Measurements from ENCODE around the gene GJC1. TPM values are rescaled to one million over a fixed set of nuclear protein-coding genes. Genes with fewer than 3 reads are reported as not detected.

Gene GJC1
- polyA plus RNA-seq, 2 of the 4 experiments (the other 2 are of a cell fraction): 21.2 to 22.1 TPM

DNA sequence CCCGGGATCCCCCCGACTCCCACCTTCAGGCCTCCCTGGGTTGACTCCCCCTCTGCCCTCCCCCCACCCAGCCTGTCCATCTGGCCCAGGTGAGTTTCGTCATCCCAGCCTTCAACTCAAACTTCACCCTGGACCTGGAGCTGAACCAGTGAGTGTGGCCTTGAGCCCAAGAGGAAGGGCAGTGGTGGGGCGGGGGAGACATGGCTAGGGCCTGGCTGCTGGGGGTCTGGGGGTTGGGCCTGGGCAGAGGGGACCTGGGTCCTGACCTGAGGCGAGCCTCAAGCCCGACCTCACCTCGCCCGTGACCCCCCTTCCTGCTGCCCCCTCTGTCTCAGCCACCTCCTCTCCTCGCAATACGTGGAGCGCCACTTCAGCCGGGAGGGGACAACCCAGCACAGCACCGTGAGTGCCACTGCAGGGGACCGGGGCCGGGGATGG lies 60.4 kb downstream of the GJC1 start:
- Histone ChIP-seq H3K4me1 (peaks cover 5% of the 10 kb centered on the region; the same call in 2 of the 3 replicates), H3K27ac (no peak overlapping the region), H3K4me3 (no peak overlapping the region), H3K4me2 (no peak overlapping the region), H3K9me3 (no peaks in the 10 kb centered on the region)
- ATAC-seq: no peak
- POLR2A ChIA-PET: no interaction called here
- TF ChIP-seq HES2 (IDR thresholded peaks at IDR 0.05) (no peak), HEYL (CRISPR knock-in tag; IDR thresholded peaks at IDR 0.05) (no peak), POLR2AphosphoS2 (conservative IDR thresholded peaks at IDR 0.05; ENCODE audit: low read length) (no peak), ZC3H11A (IDR thresholded peaks at IDR 0.05) (no peak), TP53 (CRISPR knock-in tag; IDR thresholded peaks at IDR 0.05) (no peak), CEBPB (IDR thresholded peaks at IDR 0.05) (no peak), TFCP2L1 (CRISPR knock-in tag; IDR thresholded peaks at IDR 0.05) (no peak), EP300 (IDR thresholded peaks at IDR 0.05) (no peak), CHD4 (IDR thresholded peaks at IDR 0.05; ENCODE audit: borderline replicate concordance) (no peak)
- TF ChIP-seq, protein P1, sequence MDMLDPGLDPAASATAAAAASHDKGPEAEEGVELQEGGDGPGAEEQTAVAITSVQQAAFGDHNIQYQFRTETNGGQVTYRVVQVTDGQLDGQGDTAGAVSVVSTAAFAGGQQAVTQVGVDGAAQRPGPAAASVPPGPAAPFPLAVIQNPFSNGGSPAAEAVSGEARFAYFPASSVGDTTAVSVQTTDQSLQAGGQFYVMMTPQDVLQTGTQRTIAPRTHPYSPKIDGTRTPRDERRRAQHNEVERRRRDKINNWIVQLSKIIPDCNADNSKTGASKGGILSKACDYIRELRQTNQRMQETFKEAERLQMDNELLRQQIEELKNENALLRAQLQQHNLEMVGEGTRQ (IDR thresholded peaks at IDR 0.05): no peak
- CTCF ChIA-PET: interaction anchor here (0.6 to 30.3 kb wide), 4 partner anchors 9 to 253 kb away, joined by 3 to 1787 read pairs (median 24); partner anchors contain the start of gene HIGD1B
- no peak for DNase-seq (ENCODE audit: low read depth in 1 of 2, low spot score in 1 of 2)
- FAIRE-seq: no peak
- 73% methylated on average over 13 of the region's 15 CpGs for WGBS (ENCODE audit: missing lambda C conversion rate)

- POLR2A ChIA-PET: no interaction called here
- no peak for TF ChIP-seq BHLHE40 (IDR thresholded peaks at IDR 0.05; ENCODE audit: low read depth, low read length)
- no peak for TF ChIP-seq JUN (IDR thresholded peaks at IDR 0.05)
- TF ChIP-seq ESRRA (IDR thresholded peaks at IDR 0.05; ENCODE audit: borderline replicate concordance, low read length): no peak
- no peak for TF ChIP-seq HOXA7 (CRISPR knock-in tag; IDR thresholded peaks at IDR 0.05)
- no peak for TF ChIP-seq CHD2 (IDR thresholded peaks at IDR 0.05; ENCODE audit: low read length, partially characterized antibody)
- TF ChIP-seq KDM1A (IDR thresholded peaks at IDR 0.05; ENCODE audit: low read depth): no peak
- no peak for TF ChIP-seq POLR2AphosphoS2 (conservative IDR thresholded peaks at IDR 0.05; ENCODE audit: low read length)
- no peak for TF ChIP-seq ELK1 (IDR thresholded peaks at IDR 0.05; ENCODE audit: low read depth, low read length)
- no peak for TF ChIP-seq TP53 (CRISPR knock-in tag; IDR thresholded peaks at IDR 0.05)
- TF ChIP-seq RARB (CRISPR knock-in tag; IDR thresholded peaks at IDR 0.05): no peak
- no peak for TF ChIP-seq MAZ (IDR thresholded peaks at IDR 0.05; ENCODE audit: borderline replicate concordance, low read depth, low read length)
Measured at GRCh38 chr17:44769230-44769629, 60.9 kb downstream of the GJC1 start.

GRCh38 chr17:44768505-44769142 lies 61.5 kb downstream of the GJC1 start:
- Histone ChIP-seq H3K4me1 (no peaks in the 10 kb centered on the region), H3K9me3 (no peaks in the 10 kb centered on the region), H3K27ac (no peak overlapping the region), H3K4me3 (no peak overlapping the region), H3K4me2 (no peak overlapping the region)
- FAIRE-seq: no peak
- ATAC-seq: no peak
- WGBS (ENCODE audit: missing lambda C conversion rate): 96% methylated on average over 10 of the region's 11 CpGs
- ChIA-PET POLR2A (no interaction called here), CTCF (interaction anchor here (3.5 to 30.3 kb wide), 3 partner anchors 10 to 254 kb away, joined by 21 to 1787 read pairs (median 27); partner anchors contain the start of gene HIGD1B)
- DNase-seq (ENCODE audit: low read depth in 1 of 2, low spot score in 1 of 2): no peak
- TF ChIP-seq NFE2L2 (conservative IDR thresholded peaks at IDR 0.05; ENCODE audit: low read length): no peak
- TF ChIP-seq TFCP2L1 (CRISPR knock-in tag; IDR thresholded peaks at IDR 0.05): no peak
- TF ChIP-seq, protein P1 (IDR thresholded peaks at IDR 0.05): no peak
- no peak for TF ChIP-seq POLR2AphosphoS2 (conservative IDR thresholded peaks at IDR 0.05; ENCODE audit: low read length)
- TF ChIP-seq FOXS1 (CRISPR knock-in tag; IDR thresholded peaks at IDR 0.05): no peak
- TF ChIP-seq FOSL2 (IDR thresholded peaks at IDR 0.05): no peak
- TF ChIP-seq FOSL2 (CRISPR knock-in tag; IDR thresholded peaks at IDR 0.05): no peak
- TF ChIP-seq KDM1A (IDR thresholded peaks at IDR 0.05; ENCODE audit: low read depth): no peak
- TF ChIP-seq, protein P2, sequence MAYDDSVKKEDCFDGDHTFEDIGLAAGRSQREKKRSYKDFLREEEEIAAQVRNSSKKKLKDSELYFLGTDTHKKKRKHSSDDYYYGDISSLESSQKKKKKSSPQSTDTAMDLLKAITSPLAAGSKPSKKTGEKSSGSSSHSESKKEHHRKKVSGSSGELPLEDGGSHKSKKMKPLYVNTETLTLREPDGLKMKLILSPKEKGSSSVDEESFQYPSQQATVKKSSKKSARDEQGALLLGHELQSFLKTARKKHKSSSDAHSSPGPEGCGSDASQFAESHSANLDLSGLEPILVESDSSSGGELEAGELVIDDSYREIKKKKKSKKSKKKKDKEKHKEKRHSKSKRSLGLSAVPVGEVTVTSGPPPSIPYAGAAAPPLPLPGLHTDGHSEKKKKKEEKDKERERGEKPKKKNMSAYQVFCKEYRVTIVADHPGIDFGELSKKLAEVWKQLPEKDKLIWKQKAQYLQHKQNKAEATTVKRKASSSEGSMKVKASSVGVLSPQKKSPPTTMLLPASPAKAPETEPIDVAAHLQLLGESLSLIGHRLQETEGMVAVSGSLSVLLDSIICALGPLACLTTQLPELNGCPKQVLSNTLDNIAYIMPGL (CRISPR knock-in tag; IDR thresholded peaks at IDR 0.05; ENCODE audit: borderline replicate concordance): no peak
- TF ChIP-seq KDM5A (IDR thresholded peaks at IDR 0.05): no peak
- no peak for TF ChIP-seq CBX2 (IDR thresholded peaks at IDR 0.05; ENCODE audit: borderline replicate concordance, low read depth)
- no peak for TF ChIP-seq CEBPB (IDR thresholded peaks at IDR 0.05)
- TF ChIP-seq CBX8 (IDR thresholded peaks at IDR 0.05): no peak
- TF ChIP-seq TP53 (CRISPR knock-in tag; IDR thresholded peaks at IDR 0.05): no peak
- no peak for TF ChIP-seq HOXB13 (CRISPR knock-in tag; IDR thresholded peaks at IDR 0.05; ENCODE audit: low read depth)
- TF ChIP-seq PHF8 (IDR thresholded peaks at IDR 0.05; ENCODE audit: borderline replicate concordance, low read depth): no peak

More at GRCh38 chr17:44769230-44769629, 60.9 kb downstream of the GJC1 start:
- no peaks in the 10 kb centered on the region for H3K9me3 ChIP-seq
- no peak overlapping the region for H3K27ac ChIP-seq
- peaks cover under 1% of the 10 kb centered on the region; the same call in 2 of the 3 replicates for H3K4me1 ChIP-seq
- CTCF ChIA-PET: interaction anchor here (3.5 to 30.3 kb wide), 3 partner anchors 9 to 253 kb away, joined by 21 to 1787 read pairs (median 27); partner anchors contain the start of gene HIGD1B
- H3K4me2 ChIP-seq: no peak overlapping the region
- WGBS (ENCODE audit: missing lambda C conversion rate): 59% methylated on average over 6 of the region's 6 CpGs
- H3K4me3 ChIP-seq: no peak overlapping the region
- DNase-seq (ENCODE audit: low read depth in 1 of 2, low spot score in 1 of 2): no peak
- FAIRE-seq: no peak
- no peak for ATAC-seq
